Stimulated activated naive B cell treated with anti-CD40 and anti-IgM and Interleukin-4, amounts not matched to agents 10 μg/mL and 1 μg/mL and 100 μg/mL, for 72 hours (primary cell): ENCODE measurements around the gene RAB3B.
A peak's percentile ranks its signal among the peaks of the same experiment; 100 is the strongest.
"Not testable (repeated sequence)": the region's sequence is repeated elsewhere in the genome, so short reads cannot be mapped to it uniquely, and the experiment has no call there.

Source experiments
- ATAC-seq, 2 donors: fragments of 150-1000 bp; cut with Tn5 transposase; replicated peaks; 2 replicates each; pipeline ENCODE4 v1.10.0; 2021; ENCODE audit warnings: moderate library complexity in 1 of 2
- DNase-seq: peaks from one replicate; pipeline ENCODE4 v3.0.0; 2021
- H3K27ac Mint-ChIP-seq: one replicate; pipeline ENCODE4 v1.8.0; 2022; ENCODE audit warnings: mild to moderate bottlenecking, mixed read lengths
- H3K27me3 Mint-ChIP-seq, 2 donors: one replicate each; pipeline ENCODE4 v1.8.0; 2022; ENCODE audit warnings: mixed read lengths in 2 of 2
- H3K36me3 Mint-ChIP-seq, 2 donors: one replicate each; pipeline ENCODE4 v1.8.0; 2022; ENCODE audit warnings: mixed read lengths in 2 of 2, mild to moderate bottlenecking in 1 of 2
- H3K4me1 Mint-ChIP-seq, 2 donors: one replicate each; pipeline ENCODE4 v1.8.0; 2022; ENCODE audit warnings: mixed read lengths in 2 of 2, mild to moderate bottlenecking in 1 of 2
- H3K4me3 Mint-ChIP-seq, 2 donors: one replicate each; pipeline ENCODE4 v1.8.0; 2022; ENCODE audit warnings: mild to moderate bottlenecking in 2 of 2, mixed read lengths in 2 of 2, moderate library complexity in 1 of 2
- H3K9me3 Mint-ChIP-seq, 2 donors: one replicate each; pipeline ENCODE4 v1.8.0; 2022; ENCODE audit warnings: mixed read lengths in 2 of 2, mild to moderate bottlenecking in 1 of 2

The RAB3B gene

GRCh38 chr1:51973587-51974474 lies 16.7 kb downstream of the RAB3B start:
- H3K27me3 Mint-ChIP-seq, result peaks cover 11 to 14% of the 10 kb centered on the region in 2 donors
- peaks cover 4 to 11% of the 10 kb centered on the region in 2 donors for H3K4me1 Mint-ChIP-seq
- no peak overlapping the region for H3K4me3 Mint-ChIP-seq
- no peak overlapping the region for H3K27ac Mint-ChIP-seq
- no peaks in the 10 kb centered on the region for H3K36me3 Mint-ChIP-seq
- H3K9me3 Mint-ChIP-seq, result no peaks in the 10 kb centered on the region
- ATAC-seq (peak; percentile 44 to 55), DNase-seq (no peak)

- H3K36me3 Mint-ChIP-seq, result no peaks in the 10 kb centered on the region
- H3K27me3 Mint-ChIP-seq, result peaks cover 0 to 4% of the 10 kb centered on the region in 2 donors
- no peak for DNase-seq
- ATAC-seq, result no peak
- H3K4me3 Mint-ChIP-seq, result no peak overlapping the region
- H3K9me3 Mint-ChIP-seq, result no peaks in the 10 kb centered on the region
- peaks cover 2 to 8% of the 10 kb centered on the region in 2 donors for H3K4me1 Mint-ChIP-seq
- no peak overlapping the region for H3K27ac Mint-ChIP-seq
Observed at GRCh38 chr1:51969038-51969705, 21.3 kb downstream of the RAB3B start.

- DNase-seq, result no peak
- Mint-ChIP-seq H3K27ac (no peak overlapping the region), H3K4me3 (no peak overlapping the region), H3K9me3 (no peaks in the 10 kb centered on the region), H3K4me1 (peaks cover 0 to 3% of the 10 kb centered on the region in 2 donors), H3K36me3 (no peaks in the 10 kb centered on the region), H3K27me3 (peaks cover 0 to 4% of the 10 kb centered on the region in 2 donors)
- ATAC-seq, result no peak
Observed at GRCh38 chr1:51968632-51969031, 21.9 kb downstream of the RAB3B start.

GRCh38 chr1:51967213-51967791 lies 23.2 kb downstream of the RAB3B start:
- not testable (repeated sequence) for H3K27ac Mint-ChIP-seq, H3K4me3 Mint-ChIP-seq, ATAC-seq, H3K9me3 Mint-ChIP-seq, H3K27me3 Mint-ChIP-seq, H3K4me1 Mint-ChIP-seq, DNase-seq, H3K36me3 Mint-ChIP-seq

GRCh38 chr1:51966559-51966958 lies 23.9 kb downstream of the RAB3B start:
- ATAC-seq (no peak), DNase-seq (no peak)
- Mint-ChIP-seq H3K4me1 (no peaks in the 10 kb centered on the region), H3K27ac (no peak overlapping the region), H3K27me3 (peaks cover 0 to 4% of the 10 kb centered on the region in 2 donors), H3K36me3 (no peaks in the 10 kb centered on the region), H3K4me3 (no peak overlapping the region), H3K9me3 (no peaks in the 10 kb centered on the region)

- peaks cover 6 to 8% of the 10 kb centered on the region in 2 donors for H3K27me3 Mint-ChIP-seq
- H3K4me3 Mint-ChIP-seq, result no peak overlapping the region
- H3K4me1 Mint-ChIP-seq, result peaks cover 5 to 7% of the 10 kb centered on the region in 2 donors
- H3K9me3 Mint-ChIP-seq, result no peaks in the 10 kb centered on the region
- DNase-seq (no peak), ATAC-seq (no peak)
- H3K36me3 Mint-ChIP-seq, result no peaks in the 10 kb centered on the region
- H3K27ac Mint-ChIP-seq, result no peak overlapping the region
Observed at GRCh38 chr1:51964309-51964696, 26.2 kb downstream of the RAB3B start.

- Mint-ChIP-seq H3K27ac (no peak overlapping the region), H3K4me1 (peaks cover 5 to 7% of the 10 kb centered on the region in 2 donors), H3K9me3 (no peaks in the 10 kb centered on the region), H3K36me3 (no peaks in the 10 kb centered on the region), H3K4me3 (no peak overlapping the region), H3K27me3 (peaks cover 11 to 14% of the 10 kb centered on the region in 2 donors)
- peak; percentile 79 to 84 for ATAC-seq
- DNase-seq, result no peak
Observed at GRCh38 chr1:51963592-51964308, 26.8 kb downstream of the RAB3B start.

- Mint-ChIP-seq H3K27me3 (peaks cover 11 to 20% of the 10 kb centered on the region in 2 donors), H3K9me3 (no peaks in the 10 kb centered on the region), H3K36me3 (no peaks in the 10 kb centered on the region), H3K27ac (no peak overlapping the region), H3K4me3 (no peak overlapping the region), H3K4me1 (peaks cover 5 to 7% of the 10 kb centered on the region in 2 donors)
- DNase-seq (no peak), ATAC-seq (no peak)
Observed at GRCh38 chr1:51962486-51963356, 27.8 kb downstream of the RAB3B start.

GRCh38 chr1:51961954-51962353 lies 28.5 kb downstream of the RAB3B start:
- ATAC-seq (no peak), DNase-seq (no peak)
- no peaks in the 10 kb centered on the region for H3K36me3 Mint-ChIP-seq
- peaks cover 11 to 21% of the 10 kb centered on the region in 2 donors for H3K27me3 Mint-ChIP-seq
- H3K9me3 Mint-ChIP-seq, result no peaks in the 10 kb centered on the region
- H3K27ac Mint-ChIP-seq, result no peak overlapping the region
- no peak overlapping the region for H3K4me3 Mint-ChIP-seq
- H3K4me1 Mint-ChIP-seq, result peaks cover 5 to 7% of the 10 kb centered on the region in 2 donors

- ATAC-seq, result peak in 1 of 2 donors; percentile 30
- H3K27ac Mint-ChIP-seq, result no peak overlapping the region
- DNase-seq, result no peak
- no peaks in the 10 kb centered on the region for H3K36me3 Mint-ChIP-seq
- no peaks in the 10 kb centered on the region for H3K9me3 Mint-ChIP-seq
- H3K27me3 Mint-ChIP-seq, result peaks cover 11 to 21% of the 10 kb centered on the region in 2 donors
- H3K4me1 Mint-ChIP-seq, result peaks cover 10 to 11% of the 10 kb centered on the region in 2 donors
- H3K4me3 Mint-ChIP-seq, result no peak overlapping the region
Observed at GRCh38 chr1:51961231-51961630, 29.3 kb downstream of the RAB3B start.

GRCh38 chr1:51960262-51960661 lies 30.2 kb downstream of the RAB3B start:
- DNase-seq (no peak), ATAC-seq (no peak)
- no peak overlapping the region for H3K27ac Mint-ChIP-seq
- H3K9me3 Mint-ChIP-seq, result no peaks in the 10 kb centered on the region
- H3K36me3 Mint-ChIP-seq, result no peaks in the 10 kb centered on the region
- H3K4me1 Mint-ChIP-seq, result peaks cover 17 to 18% of the 10 kb centered on the region in 2 donors
- peaks cover 11 to 21% of the 10 kb centered on the region in 2 donors for H3K27me3 Mint-ChIP-seq
- no peak overlapping the region for H3K4me3 Mint-ChIP-seq

GRCh38 chr1:51958824-51959223 lies 31.7 kb downstream of the RAB3B start:
- DNase-seq, result no peak
- H3K4me1 Mint-ChIP-seq, result peaks cover 18 to 23% of the 10 kb centered on the region in 2 donors

GRCh38 chr1:51957618-51958017 lies 32.9 kb downstream of the RAB3B start:
- no peaks in the 10 kb centered on the region for H3K36me3 Mint-ChIP-seq
- no peak overlapping the region for H3K4me3 Mint-ChIP-seq
- H3K4me1 Mint-ChIP-seq, result peaks cover 27 to 35% of the 10 kb centered on the region in 2 donors
- no peaks in the 10 kb centered on the region for H3K9me3 Mint-ChIP-seq
- ATAC-seq, result no peak
- H3K27me3 Mint-ChIP-seq, result peaks cover 11 to 21% of the 10 kb centered on the region in 2 donors
- DNase-seq, result no peak
- no peak overlapping the region for H3K27ac Mint-ChIP-seq

More at GRCh38 chr1:51958824-51959223, 31.7 kb downstream of the RAB3B start:
- ATAC-seq, result no peak
- Mint-ChIP-seq H3K4me3 (no peak overlapping the region), H3K9me3 (no peaks in the 10 kb centered on the region), H3K27me3 (peaks cover 11 to 21% of the 10 kb centered on the region in 2 donors), H3K36me3 (no peaks in the 10 kb centered on the region), H3K27ac (no peak overlapping the region)
